Activated T-helper 1 cell treated with anti-CD3 and anti-CD28 coated beads, Interleukin-12 subunit alpha, Interleukin-12 subunit beta, Interleukin-2, Interleukin-4 antibody, amounts not matched to agents 30 ng/mL and 10 ng/mL and 1 ng/mL, durations not matched to agents 14 hours and 24 hours and 36 hours (primary cell): Measurements from ENCODE around the gene CASKIN1. TPM values are rescaled to one million over a fixed set of nuclear protein-coding genes. Genes with fewer than 3 reads are reported as not detected.

Experiments
- DNase-seq: peaks from one replicate; pipeline ENCODE4 v3.0.0; 2021; ENCODE audit warnings: low spot score
- H3K27ac Mint-ChIP-seq: one replicate; pipeline ENCODE4 v1.8.0; 2021; ENCODE audit warnings: mild to moderate bottlenecking, mixed read lengths
- H3K27me3 Mint-ChIP-seq: one replicate; pipeline ENCODE4 v1.8.0; 2022; ENCODE audit warnings: mild to moderate bottlenecking, moderate library complexity, mixed read lengths; ENCODE audit not compliant: insufficient read depth
- H3K36me3 Mint-ChIP-seq: one replicate; pipeline ENCODE4 v1.8.0; 2021; ENCODE audit warnings: low read depth, mixed read lengths
- H3K4me1 Mint-ChIP-seq: one replicate; pipeline ENCODE4 v1.8.0; 2021; ENCODE audit warnings: low read depth, mixed read lengths
- H3K4me3 Mint-ChIP-seq: one replicate; pipeline ENCODE4 v1.8.0; 2021; ENCODE audit warnings: mild to moderate bottlenecking, moderate library complexity, mixed read lengths
- H3K9me3 Mint-ChIP-seq: one replicate; pipeline ENCODE4 v1.8.0; 2021; ENCODE audit warnings: mixed read lengths
- intact Hi-C: fragments of 100-400 bp; cut with micrococcal nuclease; formaldehyde crosslinking; loops from one replicate; pipeline ENCODE4 v1.15.1; 2024
- total RNA-seq: library from RNA; stranded (reverse); gene quantifications from 2 replicates; pipeline ENCODE4 v1.2.3, GENCODE V29; 2022

The CASKIN1 gene
- total RNA-seq, 1 donor from 2014 or later: 1.0 TPM

GRCh38 chr16:2179107-2179501 is 17.3 kb downstream of the CASKIN1 start:
- peaks cover 3% of the 10 kb centered on the region for H3K36me3 Mint-ChIP-seq
- no peaks in the 10 kb centered on the region for H3K27me3 Mint-ChIP-seq
- no peaks in the 10 kb centered on the region for H3K9me3 Mint-ChIP-seq
- no peaks in the 10 kb centered on the region for H3K4me1 Mint-ChIP-seq
- intact Hi-C loops: no loop called here
- H3K27ac Mint-ChIP-seq: no peak overlapping the region
- no peak for DNase-seq
- H3K4me3 Mint-ChIP-seq: no peak overlapping the region

- intact Hi-C loops: loop anchor here (1.0 kb wide), 1 partner anchor 45 kb away; the partner anchor contains the start of gene E4F1
- H3K27ac Mint-ChIP-seq: no peak overlapping the region
- DNase-seq: no peak
- no peaks in the 10 kb centered on the region for H3K27me3 Mint-ChIP-seq
- no peaks in the 10 kb centered on the region for H3K9me3 Mint-ChIP-seq
- no peak overlapping the region for H3K4me3 Mint-ChIP-seq
- peaks cover 6% of the 10 kb centered on the region for H3K36me3 Mint-ChIP-seq
- H3K4me1 Mint-ChIP-seq: no peaks in the 10 kb centered on the region
Observed at GRCh38 chr16:2178321-2179106, 17.9 kb downstream of the CASKIN1 start.

GRCh38 chr16:2177561-2177960 is 18.8 kb downstream of the CASKIN1 start:
- Mint-ChIP-seq H3K4me1 (no peaks in the 10 kb centered on the region), H3K4me3 (no peak overlapping the region), H3K9me3 (no peaks in the 10 kb centered on the region), H3K36me3 (peaks cover 6% of the 10 kb centered on the region), H3K27me3 (no peaks in the 10 kb centered on the region), H3K27ac (no peak overlapping the region)
- intact Hi-C loops: no loop called here
- no peak for DNase-seq

GRCh38 chr16:2177101-2177500 is 19.3 kb downstream of the CASKIN1 start:
- intact Hi-C loops: no loop called here
- Mint-ChIP-seq H3K9me3 (no peaks in the 10 kb centered on the region), H3K4me3 (no peak overlapping the region), H3K4me1 (no peaks in the 10 kb centered on the region), H3K27ac (no peak overlapping the region), H3K27me3 (no peaks in the 10 kb centered on the region), H3K36me3 (peaks cover 6% of the 10 kb centered on the region)
- DNase-seq: no peak

GRCh38 chr16:2176047-2176446 is 20.4 kb downstream of the CASKIN1 start:
- Mint-ChIP-seq H3K4me3 (no peak overlapping the region), H3K27me3 (no peaks in the 10 kb centered on the region), H3K9me3 (no peaks in the 10 kb centered on the region), H3K4me1 (no peaks in the 10 kb centered on the region), H3K36me3 (peaks cover 6% of the 10 kb centered on the region), H3K27ac (no peak overlapping the region)
- intact Hi-C loops: no loop called here
- no peak for DNase-seq

- peaks cover 6% of the 10 kb centered on the region for H3K36me3 Mint-ChIP-seq
- H3K27me3 Mint-ChIP-seq: no peaks in the 10 kb centered on the region
- intact Hi-C loops: no loop called here
- no peak overlapping the region for H3K4me3 Mint-ChIP-seq
- H3K27ac Mint-ChIP-seq: no peak overlapping the region
- no peak for DNase-seq
- H3K9me3 Mint-ChIP-seq: no peaks in the 10 kb centered on the region
- H3K4me1 Mint-ChIP-seq: no peaks in the 10 kb centered on the region
Observed at GRCh38 chr16:2175454-2175853, 21.0 kb downstream of the CASKIN1 start.

GRCh38 chr16:2174396-2175131 is 21.8 kb downstream of the CASKIN1 start:
- H3K27me3 Mint-ChIP-seq: no peaks in the 10 kb centered on the region
- no peaks in the 10 kb centered on the region for H3K9me3 Mint-ChIP-seq
- H3K4me3 Mint-ChIP-seq: no peak overlapping the region
- H3K27ac Mint-ChIP-seq: no peak overlapping the region
- DNase-seq: no peak
- no peaks in the 10 kb centered on the region for H3K4me1 Mint-ChIP-seq
- peaks cover 6% of the 10 kb centered on the region for H3K36me3 Mint-ChIP-seq
- intact Hi-C loops: no loop called here

- intact Hi-C loops: no loop called here
- H3K4me1 Mint-ChIP-seq: no peaks in the 10 kb centered on the region
- no peak for DNase-seq
- H3K9me3 Mint-ChIP-seq: no peaks in the 10 kb centered on the region
- H3K27me3 Mint-ChIP-seq: no peaks in the 10 kb centered on the region
- H3K36me3 Mint-ChIP-seq: peaks cover 6% of the 10 kb centered on the region
- H3K27ac Mint-ChIP-seq: no peak overlapping the region
- no peak overlapping the region for H3K4me3 Mint-ChIP-seq
Observed at GRCh38 chr16:2173916-2174315, 22.5 kb downstream of the CASKIN1 start.

GRCh38 chr16:2173366-2173765 is 23.0 kb downstream of the CASKIN1 start:
- Mint-ChIP-seq H3K9me3 (no peaks in the 10 kb centered on the region), H3K27ac (no peak overlapping the region)
- intact Hi-C loops: no loop called here

GRCh38 chr16:2172688-2173335 is 23.6 kb downstream of the CASKIN1 start:
- H3K9me3 Mint-ChIP-seq: no peaks in the 10 kb centered on the region
- intact Hi-C loops: no loop called here

More at GRCh38 chr16:2173366-2173765, 23.0 kb downstream of the CASKIN1 start:
- no peaks in the 10 kb centered on the region for H3K27me3 Mint-ChIP-seq
- no peak overlapping the region for H3K4me3 Mint-ChIP-seq
- DNase-seq: no peak
- no peaks in the 10 kb centered on the region for H3K4me1 Mint-ChIP-seq
- H3K36me3 Mint-ChIP-seq: peaks cover 6% of the 10 kb centered on the region

GRCh38 chr16:2171601-2172178 is 24.7 kb downstream of the CASKIN1 start:
- intact Hi-C loops: no loop called here
- no peak overlapping the region for H3K27ac Mint-ChIP-seq
- no peak overlapping the region for H3K4me3 Mint-ChIP-seq
- no peaks in the 10 kb centered on the region for H3K27me3 Mint-ChIP-seq
- DNase-seq: no peak
- H3K9me3 Mint-ChIP-seq: no peaks in the 10 kb centered on the region
- H3K4me1 Mint-ChIP-seq: no peaks in the 10 kb centered on the region
- peaks cover 6% of the 10 kb centered on the region for H3K36me3 Mint-ChIP-seq

More at GRCh38 chr16:2172688-2173335, 23.6 kb downstream of the CASKIN1 start:
- no peak overlapping the region for H3K27ac Mint-ChIP-seq
- H3K4me1 Mint-ChIP-seq: no peaks in the 10 kb centered on the region
- no peak for DNase-seq
- no peaks in the 10 kb centered on the region for H3K27me3 Mint-ChIP-seq
- H3K4me3 Mint-ChIP-seq: no peak overlapping the region
- peaks cover 6% of the 10 kb centered on the region for H3K36me3 Mint-ChIP-seq

- no peak for DNase-seq
- peaks cover 9% of the 10 kb centered on the region for H3K36me3 Mint-ChIP-seq
- no peak overlapping the region for H3K27ac Mint-ChIP-seq
- no peaks in the 10 kb centered on the region for H3K4me1 Mint-ChIP-seq
- H3K4me3 Mint-ChIP-seq: no peak overlapping the region
- intact Hi-C loops: no loop called here
- H3K9me3 Mint-ChIP-seq: no peaks in the 10 kb centered on the region
- H3K27me3 Mint-ChIP-seq: no peaks in the 10 kb centered on the region
Observed at GRCh38 chr16:2170587-2171435, 25.6 kb downstream of the CASKIN1 start.
